ENCODE results near the gene MSI2.

Gene MSI2

GRCh38 chr17:57417956-57418355 lies 161.6 kb downstream of the MSI2 start:
- H3K27ac ChIP-seq = no peak overlapping the region
- POLR2A ChIA-PET (ENCODE audit: low non-redundant PET) = no interaction called here
- no peak for TF ChIP-seq CTCF (conservative IDR thresholded peaks at IDR 0.05; ENCODE audit: low read depth)
- DNase-seq (ENCODE audit: low spot score) = no peak
- CTCF ChIA-PET = no interaction called here

- no peak for TF ChIP-seq CTCF (conservative IDR thresholded peaks at IDR 0.05; ENCODE audit: low read depth)
- no peak overlapping the region for H3K27ac ChIP-seq
- CTCF ChIA-PET = no interaction called here
- POLR2A ChIA-PET (ENCODE audit: low non-redundant PET) = no interaction called here
- no peak for DNase-seq (ENCODE audit: low spot score)
These were observed 162.3 kb downstream of the MSI2 start for GRCh38 chr17:57418463-57419246.

- H3K27ac ChIP-seq = no peak overlapping the region
- DNase-seq (ENCODE audit: low spot score) = no peak
- POLR2A ChIA-PET (ENCODE audit: low non-redundant PET) = no interaction called here
- CTCF ChIA-PET = interaction anchor here (0.6 kb wide), 1 partner anchor 134 kb away, joined by 6 read pairs; no protein-coding TSS in a partner anchor
- no peak for TF ChIP-seq CTCF (conservative IDR thresholded peaks at IDR 0.05; ENCODE audit: low read depth)
These were observed 163.7 kb downstream of the MSI2 start for GRCh38 chr17:57419940-57420550.

GRCh38 chr17:57420734-57421717 lies 164.7 kb downstream of the MSI2 start:
- no peak for TF ChIP-seq CTCF (conservative IDR thresholded peaks at IDR 0.05; ENCODE audit: low read depth)
- CTCF ChIA-PET = no interaction called here
- DNase-seq (ENCODE audit: low spot score) = no peak
- POLR2A ChIA-PET (ENCODE audit: low non-redundant PET) = no interaction called here
- H3K27ac ChIP-seq = no peak overlapping the region

GRCh38 chr17:57422574-57423164 lies 166.3 kb downstream of the MSI2 start:
- H3K27ac ChIP-seq = peak overlapping the region; percentile 41
- TF ChIP-seq CTCF (conservative IDR thresholded peaks at IDR 0.05; ENCODE audit: low read depth) = no peak
- DNase-seq (ENCODE audit: low spot score) = peak; percentile 70
- ChIA-PET POLR2A (ENCODE audit: low non-redundant PET) (no interaction called here), CTCF (interaction anchor here (0.8 kb wide), 1 partner anchor 175 kb away, joined by 4 read pairs; no protein-coding TSS in a partner anchor)

- ChIA-PET POLR2A (ENCODE audit: low non-redundant PET) (no interaction called here), CTCF (interaction anchor here (0.6 to 1.1 kb wide), 2 partner anchors 17 to 317 kb away, joined by 3 read pairs; no protein-coding TSS in a partner anchor)
- no peak for DNase-seq (ENCODE audit: low spot score)
- no peak for TF ChIP-seq CTCF (conservative IDR thresholded peaks at IDR 0.05; ENCODE audit: low read depth)
- no peak overlapping the region for H3K27ac ChIP-seq
These were observed 167.2 kb downstream of the MSI2 start for GRCh38 chr17:57423541-57423940.
